CD4-positive, alpha-beta T cell (primary cell): ENCODE results near the gene IFI27L2. TPM values are rescaled to one million over a fixed set of nuclear protein-coding genes. Genes with fewer than 3 reads are reported as not detected.

ENCODE experiments used
- ATAC-seq: fragments of 200-7000 bp; cut with Tn5 transposase; one replicate; pipeline ENCODE4 v1.10.0; 2022; ENCODE audit warnings: mild to moderate bottlenecking; ENCODE audit not compliant: poor library complexity
- CTCF ChIA-PET: fragments of 350-600 bp; sonication (Branson Sonifier 250); formaldehyde crosslinking; loops from one replicate; lab custom pipeline; 2021; ENCODE audit warnings: antibody characterized with exemption, inconsistent platforms; lab: Charles Lee
- POLR2A ChIA-PET: fragments of 350-600 bp; sonication (Branson Sonifier 250); formaldehyde crosslinking; loops from one replicate; lab custom pipeline; 2021; ENCODE audit warnings: antibody characterized with exemption, inconsistent platforms; lab: Charles Lee
- DNase-seq, 14 experiments: peaks; one replicate each; pipeline ENCODE4 v3.0.0-alpha.2; 2013 to 2020; ENCODE audit warnings: mixed read lengths in 2 of 14
- H3K27ac ChIP-seq, 2 donors: one replicate each; pipeline versions ENCODE4 v1.5.1 to v1.7.0; 2013; ENCODE audit warnings: low read length in 2 of 2, low read depth in 1 of 2, mild to moderate bottlenecking in 1 of 2
- H3K27me3 ChIP-seq, 2 experiments: 1 replicate in 1 of 2; 2 replicates in 1 of 2; pipeline versions ENCODE4 v1.6.1 to v1.7.0; 2013; ENCODE audit warnings: low read length in 2 of 2, control low read depth in 1 of 2, mild to moderate bottlenecking in 1 of 2, moderate library complexity in 1 of 2; ENCODE audit not compliant: insufficient read depth in 2 of 2, control insufficient read depth in 1 of 2
- H3K36me3 ChIP-seq: one replicate; pipeline ENCODE4 v1.6.1; 2013; ENCODE audit warnings: low read length, control low read depth; ENCODE audit not compliant: insufficient read depth
- H3K4me1 ChIP-seq: one replicate; pipeline ENCODE4 v1.6.1; 2013; ENCODE audit warnings: low read length, control low read depth; ENCODE audit not compliant: insufficient read depth
- H3K4me3 ChIP-seq: one replicate; pipeline ENCODE4 v1.5.1; 2013; ENCODE audit warnings: mild to moderate bottlenecking, low read length, moderate library complexity
- H3K9me3 ChIP-seq, 2 experiments: 1 replicate in 1 of 2; 2 replicates in 1 of 2; pipeline versions ENCODE4 v1.6.1 to v1.7.0; 2013; ENCODE audit warnings: low read length in 2 of 2, mild to moderate bottlenecking in 2 of 2, control low read depth in 1 of 2, moderate library complexity in 1 of 2; ENCODE audit not compliant: control insufficient read depth in 1 of 2, insufficient read depth in 1 of 2
- H3K27ac Mint-ChIP-seq: one replicate; pipeline ENCODE4 v1.8.0; 2020; ENCODE audit warnings: mixed read lengths
- H3K27me3 Mint-ChIP-seq: one replicate; pipeline ENCODE4 v1.8.0; 2021; ENCODE audit warnings: mixed read lengths
- H3K36me3 Mint-ChIP-seq: one replicate; pipeline ENCODE4 v1.8.0; 2021; ENCODE audit warnings: low read depth, mixed read lengths
- H3K4me1 Mint-ChIP-seq: one replicate; pipeline ENCODE4 v1.8.0; 2021; ENCODE audit warnings: low read depth, mixed read lengths
- H3K4me3 Mint-ChIP-seq: one replicate; pipeline ENCODE4 v1.8.0; 2020; ENCODE audit warnings: mild to moderate bottlenecking, mixed read lengths
- H3K9me3 Mint-ChIP-seq: one replicate; pipeline ENCODE4 v1.8.0; 2020; ENCODE audit warnings: mixed read lengths
- intact Hi-C, 2 experiments: fragments of 100-400 bp; cut with DNase I in 1 of 2; cut with micrococcal nuclease in 1 of 2; formaldehyde crosslinking; loops; one replicate each; pipeline versions ENCODE4 v1.15.1 to v1.9.0; 2023 to 2025; cut with DNase I, micrococcal nuclease
- total RNA-seq, 174 experiments: library from RNA in 2 of 174; stranded (reverse) in 2 of 174; gene quantifications; one replicate each; pipeline ENCODE4 v1.2.3 and lab custom pipeline; 2021 to 2026
- TF ChIP-seq, protein P1 (sequence below): fragments of 200-600 bp; IDR thresholded peaks from one replicate; pipeline ENCODE4 v1.8.0; 2022; ENCODE audit warnings: antibody characterized with exemption, mild to moderate bottlenecking

The IFI27L2 gene
- total RNA-seq, 2 experiments from 2014 or later: 21.5 to 22.2 TPM

DNA sequence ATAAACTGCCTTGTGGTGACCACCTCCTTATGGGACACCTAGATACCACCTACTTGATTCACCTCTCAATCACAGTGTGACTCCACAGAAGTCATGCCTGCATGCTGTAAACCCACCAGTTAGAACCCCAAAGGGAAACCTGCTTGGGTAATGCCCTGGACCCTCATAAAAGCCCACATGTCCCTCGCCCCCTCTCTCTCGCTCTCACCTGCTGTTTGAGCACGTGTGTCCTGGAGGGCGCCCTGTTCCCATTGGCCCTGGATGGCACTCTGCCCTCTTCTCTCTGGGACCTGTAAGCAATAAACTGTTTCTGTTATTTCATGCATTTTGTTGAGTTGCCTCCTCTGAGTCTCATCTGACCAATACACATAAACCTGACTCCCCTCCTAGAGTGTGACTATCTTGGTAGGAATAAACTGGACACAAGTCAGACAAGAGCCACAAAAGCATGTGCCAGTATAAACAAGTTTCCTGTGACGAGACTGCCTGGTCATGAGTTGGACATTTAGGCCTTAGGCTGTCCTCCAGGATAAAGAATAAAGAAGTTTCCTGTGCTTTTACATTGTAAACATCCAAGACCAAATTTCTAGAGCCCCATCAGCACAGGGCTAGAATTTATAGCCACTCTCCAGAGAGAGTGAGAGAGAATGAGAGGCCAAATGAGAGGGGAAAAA lies 8.6 kb downstream of the IFI27L2 start:
- Mint-ChIP-seq H3K36me3 (peaks cover 7% of the 10 kb centered on the region), H3K9me3 (peaks cover 9% of the 10 kb centered on the region), H3K4me1 (no peaks in the 10 kb centered on the region), H3K27me3 (peaks cover 29% of the 10 kb centered on the region), H3K27ac (no peak overlapping the region), H3K4me3 (no peak overlapping the region)
- ATAC-seq: no peak
- Histone ChIP-seq H3K27ac (no peak overlapping the region), H3K4me3 (no peak overlapping the region), H3K9me3 (peaks cover 19 to 22% of the 10 kb centered on the region in 2 experiments), H3K4me1 (no peaks in the 10 kb centered on the region), H3K27me3 (peaks cover 0 to 7% of the 10 kb centered on the region in 2 experiments), H3K36me3 (no peaks in the 10 kb centered on the region)
- peak in 1 of 14 experiments; percentile 10 for DNase-seq
- CTCF ChIA-PET: no interaction called here
- TF ChIP-seq, protein P1, sequence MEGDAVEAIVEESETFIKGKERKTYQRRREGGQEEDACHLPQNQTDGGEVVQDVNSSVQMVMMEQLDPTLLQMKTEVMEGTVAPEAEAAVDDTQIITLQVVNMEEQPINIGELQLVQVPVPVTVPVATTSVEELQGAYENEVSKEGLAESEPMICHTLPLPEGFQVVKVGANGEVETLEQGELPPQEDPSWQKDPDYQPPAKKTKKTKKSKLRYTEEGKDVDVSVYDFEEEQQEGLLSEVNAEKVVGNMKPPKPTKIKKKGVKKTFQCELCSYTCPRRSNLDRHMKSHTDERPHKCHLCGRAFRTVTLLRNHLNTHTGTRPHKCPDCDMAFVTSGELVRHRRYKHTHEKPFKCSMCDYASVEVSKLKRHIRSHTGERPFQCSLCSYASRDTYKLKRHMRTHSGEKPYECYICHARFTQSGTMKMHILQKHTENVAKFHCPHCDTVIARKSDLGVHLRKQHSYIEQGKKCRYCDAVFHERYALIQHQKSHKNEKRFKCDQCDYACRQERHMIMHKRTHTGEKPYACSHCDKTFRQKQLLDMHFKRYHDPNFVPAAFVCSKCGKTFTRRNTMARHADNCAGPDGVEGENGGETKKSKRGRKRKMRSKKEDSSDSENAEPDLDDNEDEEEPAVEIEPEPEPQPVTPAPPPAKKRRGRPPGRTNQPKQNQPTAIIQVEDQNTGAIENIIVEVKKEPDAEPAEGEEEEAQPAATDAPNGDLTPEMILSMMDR: no peak
- POLR2A ChIA-PET: no interaction called here
- intact Hi-C loops: no loop called here

DNA sequence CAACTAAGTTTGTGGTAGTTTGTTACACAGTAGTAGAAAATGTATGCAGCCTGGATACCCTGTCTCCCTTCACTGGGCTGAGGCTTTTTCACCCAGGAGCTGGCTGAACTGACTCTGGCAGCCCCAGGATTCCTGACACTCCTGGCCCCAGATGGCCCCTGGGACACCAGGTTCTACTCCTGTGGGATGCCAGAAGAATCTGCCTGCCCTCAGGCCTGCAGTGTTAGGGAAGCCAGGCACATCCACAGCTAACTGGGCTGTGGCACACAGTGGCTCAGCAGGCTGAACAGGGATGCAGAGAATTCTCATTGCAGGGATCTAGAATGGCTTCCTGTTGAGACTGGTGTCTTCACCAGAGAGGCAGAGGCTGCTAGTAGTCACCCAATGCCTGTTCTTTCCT lies 10.3 kb downstream of the IFI27L2 start:
- no peak overlapping the region for H3K27ac ChIP-seq
- intact Hi-C loops: no loop called here
- ChIA-PET CTCF (no interaction called here), POLR2A (no interaction called here)
- peaks cover 3 to 7% of the 10 kb centered on the region in 2 experiments for H3K27me3 ChIP-seq
- Mint-ChIP-seq H3K4me1 (no peaks in the 10 kb centered on the region), H3K27ac (no peak overlapping the region), H3K36me3 (peaks cover 7% of the 10 kb centered on the region), H3K27me3 (peaks cover 35% of the 10 kb centered on the region), H3K4me3 (no peak overlapping the region), H3K9me3 (peaks cover 9% of the 10 kb centered on the region)
- no peak overlapping the region for H3K4me3 ChIP-seq
- no peaks in the 10 kb centered on the region for H3K36me3 ChIP-seq
- TF ChIP-seq, protein P1: no peak
- DNase-seq: no peak
- peaks cover 4% of the 10 kb centered on the region for H3K4me1 ChIP-seq
- H3K9me3 ChIP-seq: peaks cover 19 to 22% of the 10 kb centered on the region in 2 experiments
- no peak for ATAC-seq

DNA sequence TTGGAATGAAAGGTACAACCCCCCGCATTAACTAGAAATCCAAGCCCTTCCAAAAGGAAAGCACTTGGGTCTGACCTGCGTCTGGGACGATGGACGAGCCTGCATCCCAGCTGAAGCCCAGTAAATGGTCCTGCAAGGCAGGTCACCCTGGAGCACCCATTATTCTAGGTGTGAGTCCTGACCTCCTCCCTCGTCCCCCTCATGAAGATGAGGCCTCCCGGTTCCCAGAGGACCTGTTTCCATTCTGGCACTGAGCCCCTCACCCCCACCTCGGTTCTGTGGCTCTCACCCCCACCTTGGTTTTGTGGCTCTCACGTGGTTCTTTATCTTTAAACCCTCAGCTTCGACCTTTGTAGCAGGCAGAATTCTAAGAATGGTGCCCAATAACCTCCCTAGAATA lies 11.5 kb downstream of the IFI27L2 start:
- intact Hi-C loops: no loop called here
- Mint-ChIP-seq H3K36me3 (peaks cover 7% of the 10 kb centered on the region), H3K27me3 (peaks cover 35% of the 10 kb centered on the region), H3K4me3 (no peak overlapping the region), H3K4me1 (no peaks in the 10 kb centered on the region), H3K27ac (no peak overlapping the region), H3K9me3 (peaks cover 9% of the 10 kb centered on the region)
- Histone ChIP-seq H3K27ac (no peak overlapping the region), H3K9me3 (peaks cover 19 to 22% of the 10 kb centered on the region in 2 experiments), H3K4me3 (no peak overlapping the region), H3K27me3 (peaks cover 3 to 7% of the 10 kb centered on the region in 2 experiments), H3K4me1 (peaks cover 4% of the 10 kb centered on the region), H3K36me3 (no peaks in the 10 kb centered on the region)
- DNase-seq: no peak
- TF ChIP-seq, protein P1: no peak
- ChIA-PET POLR2A (no interaction called here), CTCF (no interaction called here)
- ATAC-seq: no peak
